ENCODE data around the gene ADAMTS12.

Gene ADAMTS12

DNA sequence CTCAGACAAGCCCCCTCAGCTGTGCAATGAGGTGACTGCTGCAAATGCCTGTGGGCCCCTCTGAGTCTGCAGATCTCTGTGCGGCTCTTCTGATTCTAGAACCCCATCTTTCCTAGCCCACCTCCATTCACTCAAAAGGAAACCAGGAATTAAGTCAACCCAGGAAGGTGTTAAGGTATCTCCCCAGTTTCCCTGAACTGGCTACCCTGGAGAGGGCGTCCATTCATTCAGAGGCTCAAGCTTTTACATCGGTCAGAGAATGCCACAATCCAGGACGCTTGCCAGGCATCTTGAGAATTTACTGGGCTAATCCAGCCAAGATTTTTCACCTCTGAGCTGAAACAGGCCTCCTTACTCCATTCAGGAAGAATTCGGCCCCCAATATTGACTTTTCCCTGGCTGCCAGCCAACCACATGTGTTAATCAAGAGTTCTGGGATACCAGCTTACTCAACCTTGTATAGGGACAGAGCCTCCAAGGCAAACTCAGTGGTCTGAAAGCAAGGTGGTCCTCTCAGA is 889 bp upstream of the ADAMTS12 start (continued):
- TF ChIP-seq, protein P1, sequence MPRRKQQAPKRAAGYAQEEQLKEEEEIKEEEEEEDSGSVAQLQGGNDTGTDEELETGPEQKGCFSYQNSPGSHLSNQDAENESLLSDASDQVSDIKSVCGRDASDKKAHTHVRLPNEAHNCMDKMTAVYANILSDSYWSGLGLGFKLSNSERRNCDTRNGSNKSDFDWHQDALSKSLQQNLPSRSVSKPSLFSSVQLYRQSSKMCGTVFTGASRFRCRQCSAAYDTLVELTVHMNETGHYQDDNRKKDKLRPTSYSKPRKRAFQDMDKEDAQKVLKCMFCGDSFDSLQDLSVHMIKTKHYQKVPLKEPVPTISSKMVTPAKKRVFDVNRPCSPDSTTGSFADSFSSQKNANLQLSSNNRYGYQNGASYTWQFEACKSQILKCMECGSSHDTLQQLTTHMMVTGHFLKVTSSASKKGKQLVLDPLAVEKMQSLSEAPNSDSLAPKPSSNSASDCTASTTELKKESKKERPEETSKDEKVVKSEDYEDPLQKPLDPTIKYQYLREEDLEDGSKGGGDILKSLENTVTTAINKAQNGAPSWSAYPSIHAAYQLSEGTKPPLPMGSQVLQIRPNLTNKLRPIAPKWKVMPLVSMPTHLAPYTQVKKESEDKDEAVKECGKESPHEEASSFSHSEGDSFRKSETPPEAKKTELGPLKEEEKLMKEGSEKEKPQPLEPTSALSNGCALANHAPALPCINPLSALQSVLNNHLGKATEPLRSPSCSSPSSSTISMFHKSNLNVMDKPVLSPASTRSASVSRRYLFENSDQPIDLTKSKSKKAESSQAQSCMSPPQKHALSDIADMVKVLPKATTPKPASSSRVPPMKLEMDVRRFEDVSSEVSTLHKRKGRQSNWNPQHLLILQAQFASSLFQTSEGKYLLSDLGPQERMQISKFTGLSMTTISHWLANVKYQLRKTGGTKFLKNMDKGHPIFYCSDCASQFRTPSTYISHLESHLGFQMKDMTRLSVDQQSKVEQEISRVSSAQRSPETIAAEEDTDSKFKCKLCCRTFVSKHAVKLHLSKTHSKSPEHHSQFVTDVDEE (CRISPR knock-in tag; IDR thresholded peaks at IDR 0.05), result no peak

DNA sequence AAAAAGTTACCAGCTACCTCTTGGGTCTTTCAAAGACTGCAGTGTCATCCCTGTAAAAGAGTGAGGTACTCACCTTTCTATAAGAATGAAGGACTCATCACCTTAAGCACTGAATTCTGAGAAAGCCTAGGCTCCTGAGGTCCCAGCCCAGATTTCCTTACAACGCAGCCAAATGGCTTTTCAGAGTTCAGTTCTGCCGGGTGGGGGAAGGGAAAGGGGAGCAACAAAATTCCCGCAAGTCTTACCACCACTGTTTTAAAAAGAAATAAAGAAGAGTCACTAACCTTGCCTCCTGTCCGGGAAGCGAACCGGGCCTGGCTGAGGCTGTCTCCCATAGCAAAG is 373 bp downstream of the ADAMTS12 start:
- ATAC-seq, result no peak
- no peak for TF ChIP-seq OSR1 (CRISPR knock-in tag; IDR thresholded peaks at IDR 0.05)
- no peak for TF ChIP-seq PATZ1 (CRISPR knock-in tag; IDR thresholded peaks at IDR 0.05; ENCODE audit: borderline replicate concordance)
- no peak for TF ChIP-seq CREB5 (CRISPR knock-in tag; IDR thresholded peaks at IDR 0.05; ENCODE audit: low read depth)
- no peak for TF ChIP-seq SNAI2 (CRISPR knock-in tag; IDR thresholded peaks at IDR 0.05)
- TF ChIP-seq PPARA (CRISPR knock-in tag; IDR thresholded peaks at IDR 0.05; ENCODE audit: borderline replicate concordance), result no peak
- TF ChIP-seq, protein P1 (CRISPR knock-in tag; IDR thresholded peaks at IDR 0.05), result no peak
- TF ChIP-seq ISL1 (CRISPR knock-in tag; IDR thresholded peaks at IDR 0.05), result no peak
- no peak for TF ChIP-seq ARNTL (CRISPR knock-in tag; IDR thresholded peaks at IDR 0.05; ENCODE audit: borderline replicate concordance, low read depth)
- TF ChIP-seq BACH2 (CRISPR knock-in tag; IDR thresholded peaks at IDR 0.05; ENCODE audit: borderline replicate concordance), result no peak
- no peak for TF ChIP-seq ZNF565 (CRISPR knock-in tag; conservative IDR thresholded peaks at IDR 0.05; ENCODE audit: low read depth)
- TF ChIP-seq GLIS3 (CRISPR knock-in tag; IDR thresholded peaks at IDR 0.05), result no peak
- no peak for TF ChIP-seq CSRNP3 (CRISPR knock-in tag; IDR thresholded peaks at IDR 0.05)
- no peak for TF ChIP-seq ZC3H10 (CRISPR knock-in tag; IDR thresholded peaks at IDR 0.05)

DNA sequence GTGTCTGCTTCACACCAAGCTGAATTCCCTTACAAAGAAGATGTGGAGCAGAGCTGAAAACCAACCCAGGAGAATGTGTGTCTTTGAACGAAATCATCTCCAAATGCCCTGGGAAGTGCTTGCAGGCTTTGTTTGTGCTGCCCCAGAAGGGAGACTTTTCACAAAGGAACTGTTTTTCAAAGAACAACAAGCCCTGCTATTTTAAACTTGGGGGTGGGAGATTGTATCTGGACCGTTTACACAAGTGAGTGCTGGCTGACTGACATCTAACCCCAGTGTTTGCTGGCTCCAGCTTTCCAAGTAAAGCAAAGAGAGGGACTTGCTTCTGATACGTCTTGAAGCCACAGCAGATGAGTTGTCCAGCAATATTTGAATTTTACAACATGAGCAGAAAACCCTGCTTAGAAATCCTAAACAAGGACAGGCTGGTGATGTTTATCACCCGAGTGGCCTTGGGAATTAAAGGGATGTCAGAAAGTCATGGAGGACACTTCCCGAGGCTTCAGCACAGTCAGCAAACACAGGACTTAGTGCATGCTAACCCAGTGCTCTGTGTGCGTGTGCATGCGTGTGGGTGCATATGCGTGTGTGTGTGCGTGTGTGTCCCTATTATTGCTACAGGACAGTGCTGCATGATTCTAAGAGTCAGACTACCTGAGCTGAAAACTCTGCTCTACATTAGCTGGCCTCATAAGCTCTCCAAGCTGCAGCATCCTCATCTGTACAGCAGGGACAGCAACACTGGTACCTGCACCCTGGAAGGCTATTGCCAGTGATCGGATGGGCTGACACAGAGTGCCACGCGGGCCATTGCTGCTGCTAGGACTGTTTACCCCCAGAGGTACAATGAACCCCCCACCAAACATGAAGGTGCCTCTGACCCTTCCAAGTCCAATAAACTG is 1.4 kb downstream of the ADAMTS12 start:
- ATAC-seq, result peak; percentile 50
- no peak for TF ChIP-seq TOX (CRISPR knock-in tag; IDR thresholded peaks at IDR 0.05; ENCODE audit: borderline replicate concordance)
- TF ChIP-seq CSRNP3 (CRISPR knock-in tag; IDR thresholded peaks at IDR 0.05), result no peak
- TF ChIP-seq SNAI2 (CRISPR knock-in tag; IDR thresholded peaks at IDR 0.05), result no peak
- TF ChIP-seq ZFP3 (CRISPR knock-in tag; IDR thresholded peaks at IDR 0.05), result no peak
- TF ChIP-seq PPARA (CRISPR knock-in tag; IDR thresholded peaks at IDR 0.05; ENCODE audit: borderline replicate concordance), result no peak
- TF ChIP-seq, protein P1 (CRISPR knock-in tag; IDR thresholded peaks at IDR 0.05), result no peak

All from SK-N-SH treated with all-trans-retinoic acid at 6 μM for 48 hours (cell line).